ENCODE results near the gene PPP3R1.

DNA sequence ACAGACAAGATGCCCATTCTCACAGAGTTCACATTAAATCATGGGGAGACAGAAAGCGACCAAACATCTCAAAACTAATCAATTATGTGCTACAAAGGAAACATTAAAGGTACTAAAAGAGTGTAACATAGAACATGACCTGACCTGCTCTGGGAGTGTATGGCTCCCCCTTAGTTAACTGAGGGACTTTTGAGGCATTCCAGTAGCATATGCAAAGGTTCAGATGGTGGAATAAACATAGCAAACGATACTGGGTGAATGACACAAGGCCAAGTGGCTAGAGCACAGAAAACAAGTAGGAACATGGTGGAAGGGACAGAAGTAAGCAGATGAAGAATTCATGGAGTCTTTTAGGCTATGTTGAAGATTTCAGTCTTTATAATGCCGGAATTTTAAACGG lies 11.9 kb downstream of the PPP3R1 start:
- TF ChIP-seq CTCF (conservative IDR thresholded peaks at IDR 0.05; ENCODE audit: low read depth, low read length) (no peak), EZH2 (IDR thresholded peaks at IDR 0.05; ENCODE audit: borderline replicate concordance, low read depth, low read length, poor library complexity, severe bottlenecking) (no peak)
